Skin of body (tissue), 2 donors: ENCODE results near the gene MAP2K5. TPM values are rescaled to one million over a fixed set of nuclear protein-coding genes. Genes with fewer than 3 reads are reported as not detected.

ENCODE experiments used
- DNase-seq: peaks from one replicate; lab custom pipeline; 2025; lab: John Stamatoyannopoulos, UW
- total RNA-seq: library from RNA; depleted of rRNA; stranded (reverse); fragments of >200 nt; gene quantifications from one replicate; pipeline ENCODE4 v1.2.3, GENCODE V29; 2014

Gene MAP2K5
- total RNA-seq, 1 donor from 2014 or later = 12.2 TPM

DNA sequence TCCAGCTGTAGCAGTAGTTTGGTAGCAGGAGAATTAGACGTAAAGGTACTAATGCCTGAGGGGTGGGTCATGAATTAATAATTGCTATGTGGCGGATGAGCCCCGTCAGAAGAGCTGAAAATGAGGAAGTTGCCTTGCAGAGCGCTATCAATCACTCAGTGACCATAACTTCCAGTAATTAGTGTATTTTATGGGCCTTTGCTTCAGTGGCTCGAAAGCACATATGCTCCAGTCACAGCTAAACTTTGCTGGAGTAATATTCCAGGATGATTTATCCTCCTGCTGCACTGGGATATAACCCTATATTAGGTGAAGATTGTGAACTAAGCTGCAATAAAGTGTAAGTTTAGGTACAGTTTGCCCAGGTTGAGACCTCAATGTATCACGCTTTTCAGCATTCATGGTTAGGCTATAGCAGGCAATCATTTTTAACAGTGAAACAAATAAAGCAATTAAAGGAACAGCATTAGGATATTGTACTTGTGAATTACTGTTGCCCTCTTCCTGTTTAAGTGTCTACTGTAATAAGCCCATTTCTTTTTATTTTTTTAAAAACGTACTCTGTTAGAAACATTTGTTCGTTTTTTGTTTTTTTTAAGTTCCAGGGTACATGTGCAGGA lies 178.2 kb downstream of the MAP2K5 start:
- no peak for DNase-seq

DNA sequence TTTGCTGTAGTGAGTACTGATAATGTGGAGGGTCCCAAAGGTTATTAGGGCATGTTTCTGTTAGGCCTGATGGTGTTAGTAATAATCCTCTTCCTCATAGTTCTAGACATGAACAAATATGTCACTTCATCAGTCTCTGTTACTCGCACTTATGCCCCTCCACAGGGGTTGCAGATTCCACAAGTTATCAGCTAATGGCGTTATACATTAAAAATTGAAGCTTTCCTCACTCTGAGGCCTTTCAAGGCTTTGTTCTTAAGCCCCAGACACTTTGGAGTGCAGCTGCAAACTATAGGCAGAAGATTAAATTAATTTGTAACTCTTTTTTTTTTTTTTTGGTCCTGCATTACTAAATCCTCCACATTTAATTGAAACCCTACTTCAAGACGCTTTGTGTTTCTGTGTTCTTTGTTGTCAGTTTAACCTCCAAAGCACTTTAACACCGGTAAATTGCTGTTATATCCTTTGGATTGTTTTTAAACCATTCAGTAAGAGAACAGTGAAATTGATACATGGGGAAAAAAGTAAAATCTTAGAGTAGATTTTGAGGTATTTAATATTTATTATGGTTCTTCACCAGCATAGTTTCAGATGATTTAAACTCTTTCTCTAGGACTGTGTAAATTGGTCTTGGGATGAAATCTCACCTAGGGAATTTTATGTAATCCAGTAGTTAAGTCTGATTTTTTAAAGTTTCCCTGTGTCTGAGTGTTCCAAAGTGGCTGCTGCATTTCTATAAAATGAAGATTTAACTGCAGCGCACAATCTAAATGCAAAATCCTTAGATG lies 179.7 kb downstream of the MAP2K5 start:
- DNase-seq = no peak

DNA sequence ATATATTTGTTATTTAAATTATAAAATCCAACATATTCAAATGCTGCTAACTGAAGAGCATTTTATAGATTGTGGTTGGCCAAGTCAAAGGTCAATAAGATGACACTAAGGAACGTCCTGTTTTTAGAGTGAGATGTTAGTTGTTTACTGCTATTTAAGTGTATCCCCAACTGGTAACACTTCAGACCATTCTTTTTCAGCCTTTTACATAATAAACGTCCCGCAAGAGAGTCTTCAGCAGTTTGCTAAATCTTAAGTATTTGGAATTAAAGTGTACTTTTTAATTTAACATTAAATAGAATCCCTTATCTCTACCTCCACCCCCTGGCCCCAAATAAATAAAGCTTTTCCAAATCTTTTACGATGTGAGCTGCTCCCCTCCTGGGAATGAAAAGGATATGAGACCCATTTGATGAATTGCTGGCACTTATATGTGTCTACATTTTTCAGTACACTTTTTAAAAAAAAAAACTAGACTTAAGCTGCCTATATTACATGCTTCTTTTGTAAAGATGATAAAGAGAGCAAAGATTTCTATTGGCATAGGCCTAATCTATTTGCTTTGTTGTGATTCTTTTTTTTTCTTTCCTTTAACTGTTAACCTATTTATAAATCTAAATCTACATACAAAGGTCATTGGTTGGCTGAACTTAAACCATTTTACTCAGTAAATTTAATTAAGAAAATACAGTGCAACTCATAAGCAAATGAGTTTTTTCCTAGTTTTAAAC lies 181.0 kb downstream of the MAP2K5 start:
- no peak for DNase-seq

DNA sequence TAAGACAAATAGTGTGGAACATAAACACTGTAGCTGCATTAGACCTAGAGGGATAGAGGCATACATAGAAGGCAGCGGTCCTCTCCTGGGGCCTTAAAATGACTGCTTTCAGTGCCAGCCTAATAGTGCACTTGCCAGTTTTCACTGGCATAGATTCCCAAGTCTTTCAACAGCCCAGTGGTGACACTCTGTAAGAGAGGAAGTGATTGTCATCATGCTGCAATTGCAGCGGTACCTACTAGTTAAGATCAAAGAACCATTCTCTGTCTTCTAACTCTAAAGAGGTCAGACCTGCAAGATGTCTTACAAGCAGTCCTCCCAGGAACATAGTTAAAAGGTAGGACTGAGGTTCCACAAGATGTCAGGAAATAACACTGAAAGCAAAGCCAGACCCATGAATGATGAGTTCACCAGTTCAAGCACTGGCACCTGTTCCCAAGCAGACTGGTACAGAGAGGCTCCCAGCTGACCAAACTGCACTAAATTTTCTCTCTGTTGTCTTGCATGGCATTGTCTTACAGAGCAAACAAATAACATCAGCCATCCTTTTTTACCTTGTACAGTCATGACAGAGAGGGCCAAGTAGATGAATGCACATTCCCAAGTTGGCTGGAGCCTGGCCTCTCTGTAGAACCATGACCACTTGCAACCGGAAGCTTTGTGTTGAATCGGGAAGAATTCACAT lies 182.3 kb downstream of the MAP2K5 start:
- no peak for DNase-seq

DNA sequence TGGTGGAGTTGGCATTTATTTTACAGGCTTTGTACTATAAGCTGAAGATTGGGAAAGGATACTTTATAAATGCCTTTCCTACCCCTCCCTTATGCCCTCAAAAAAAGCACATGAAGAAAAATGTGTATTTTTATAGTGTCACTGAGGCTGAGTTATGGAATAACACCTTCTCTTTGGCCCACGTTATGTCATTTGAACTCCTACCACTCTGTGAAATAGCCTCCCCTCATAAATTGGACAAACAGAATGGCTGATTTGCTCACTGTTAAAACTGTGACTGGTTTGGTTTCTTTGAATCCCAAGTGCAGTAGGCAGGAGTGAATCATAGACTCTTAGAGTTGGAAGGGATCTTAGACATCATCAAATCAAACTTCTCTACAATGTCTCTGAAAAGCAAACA lies 187.6 kb downstream of the MAP2K5 start:
- DNase-seq = no peak

DNA sequence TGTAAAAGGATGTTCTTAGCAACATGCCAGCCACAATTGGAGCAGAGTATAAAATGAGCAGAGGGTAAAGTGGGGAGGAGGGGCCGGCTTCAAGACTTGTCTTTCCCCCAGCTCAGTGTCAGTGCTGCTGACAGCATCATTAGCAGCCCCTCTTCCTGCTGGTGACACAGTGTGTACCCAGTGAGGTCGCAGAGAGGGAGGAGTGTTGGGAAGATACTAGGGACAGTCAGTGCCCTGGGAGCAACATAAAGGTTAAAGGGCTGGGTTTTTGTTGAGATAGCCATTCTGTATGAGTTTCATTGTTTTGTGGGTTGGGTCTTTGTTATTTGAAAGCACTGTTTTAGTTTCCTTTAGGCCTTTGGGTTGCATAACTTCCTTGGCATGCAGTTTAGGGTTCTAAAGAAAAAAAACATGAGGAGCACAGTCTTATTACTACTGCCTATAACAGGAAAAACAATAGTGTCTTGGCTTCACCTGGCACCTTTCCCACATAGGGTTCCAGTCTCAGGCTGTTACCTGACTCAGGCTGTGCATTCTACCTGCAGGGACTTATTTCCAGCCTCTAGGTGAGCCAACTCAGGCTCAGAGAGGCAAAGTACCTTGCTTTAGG lies 188.7 kb downstream of the MAP2K5 start:
- no peak for DNase-seq

DNA sequence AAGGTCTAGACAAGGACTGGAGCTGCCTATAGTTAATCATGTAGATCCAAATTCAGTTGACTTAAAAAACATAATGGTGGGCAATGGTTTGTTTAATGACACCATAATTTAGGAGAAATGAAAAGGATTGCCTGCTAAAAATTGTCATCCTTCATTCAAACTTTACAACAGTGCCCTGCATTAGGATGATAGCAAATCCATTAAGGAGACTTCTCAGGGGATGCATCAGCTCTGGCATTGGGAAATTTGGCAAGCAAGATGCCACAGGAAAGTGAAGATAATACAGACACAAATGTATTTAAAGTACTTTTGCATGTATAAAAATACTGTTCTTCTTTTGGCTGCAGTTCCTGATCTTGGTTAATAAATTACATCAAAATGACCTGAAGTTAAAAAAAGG lies 189.7 kb downstream of the MAP2K5 start:
- DNase-seq = no peak

DNA sequence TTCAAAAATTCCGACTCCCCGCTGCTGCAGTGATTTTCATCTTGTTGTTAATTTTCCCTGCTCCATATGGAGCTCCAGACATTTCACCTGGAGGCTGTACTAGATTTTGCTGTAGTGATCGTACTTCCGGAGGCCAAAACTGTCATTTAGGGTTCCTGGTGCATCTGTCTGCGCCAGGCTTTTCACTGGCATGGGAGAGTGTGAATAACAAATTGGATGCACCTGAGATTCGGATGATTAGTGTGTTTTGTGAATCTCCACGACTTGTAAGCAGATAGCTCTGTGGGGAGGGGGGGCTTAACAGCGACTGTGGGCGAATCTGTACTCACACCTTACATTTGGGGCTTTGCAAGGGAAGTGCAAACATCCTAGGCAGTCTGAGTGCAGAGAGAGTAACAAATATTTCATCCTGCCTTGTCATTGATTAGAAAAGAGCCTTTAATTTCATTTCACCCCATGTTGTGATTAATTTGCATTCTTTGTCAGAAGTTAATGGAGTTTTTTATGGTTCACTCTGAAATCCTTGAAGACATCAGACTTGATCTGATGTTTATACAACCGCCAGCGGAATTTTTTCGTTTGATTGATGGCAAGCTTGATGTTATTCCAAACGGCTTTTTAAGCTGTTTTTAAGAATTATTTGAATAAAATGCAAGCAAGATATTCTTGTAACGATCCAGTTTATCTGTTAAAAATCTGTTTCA lies 190.3 kb downstream of the MAP2K5 start:
- no peak for DNase-seq

DNA sequence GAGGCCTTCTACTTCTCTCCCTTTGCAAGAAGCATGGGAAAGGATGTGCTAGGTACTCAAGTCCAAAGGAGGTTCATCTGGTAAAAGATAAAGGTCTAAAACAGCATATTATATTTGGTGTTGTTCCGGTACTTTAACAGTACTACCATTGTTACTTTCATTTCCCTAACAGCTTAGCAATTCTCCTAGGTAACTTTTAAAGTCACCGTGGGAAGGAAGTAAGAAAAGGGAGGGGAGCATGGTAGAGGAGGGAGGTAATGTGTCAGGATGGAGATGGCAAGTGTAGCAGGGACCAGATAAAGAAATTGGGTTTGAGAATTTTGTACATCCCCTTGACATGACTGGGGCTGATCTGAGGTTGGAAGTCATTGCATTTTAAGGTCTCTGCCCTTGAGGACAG lies 193.4 kb downstream of the MAP2K5 start:
- DNase-seq = no peak

DNA sequence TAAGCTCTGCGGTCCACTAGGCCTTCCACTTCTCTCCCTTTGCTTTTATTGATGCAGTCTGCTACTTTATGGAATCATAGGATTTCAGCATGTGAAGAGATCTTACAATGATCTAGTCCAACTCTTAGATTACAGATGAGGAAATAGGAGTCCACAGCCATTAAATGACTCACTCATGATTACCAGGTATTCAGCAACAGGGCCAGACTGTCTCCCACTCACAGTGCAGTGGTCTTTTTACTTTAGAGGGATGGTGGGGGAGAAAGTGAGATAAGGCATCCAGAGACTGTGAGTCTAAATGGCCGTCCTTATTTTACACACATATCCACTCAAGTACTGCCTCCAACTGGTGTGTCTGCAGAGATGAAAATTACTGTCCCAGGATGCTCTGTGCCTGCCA lies 194.3 kb downstream of the MAP2K5 start:
- DNase-seq = no peak

- no peak for DNase-seq
Observed at GRCh38 chr15:67738056-67738455, 195.6 kb downstream of the MAP2K5 start.

- DNase-seq = no peak
Observed at GRCh38 chr15:67740405-67740804, 197.9 kb downstream of the MAP2K5 start.

DNA sequence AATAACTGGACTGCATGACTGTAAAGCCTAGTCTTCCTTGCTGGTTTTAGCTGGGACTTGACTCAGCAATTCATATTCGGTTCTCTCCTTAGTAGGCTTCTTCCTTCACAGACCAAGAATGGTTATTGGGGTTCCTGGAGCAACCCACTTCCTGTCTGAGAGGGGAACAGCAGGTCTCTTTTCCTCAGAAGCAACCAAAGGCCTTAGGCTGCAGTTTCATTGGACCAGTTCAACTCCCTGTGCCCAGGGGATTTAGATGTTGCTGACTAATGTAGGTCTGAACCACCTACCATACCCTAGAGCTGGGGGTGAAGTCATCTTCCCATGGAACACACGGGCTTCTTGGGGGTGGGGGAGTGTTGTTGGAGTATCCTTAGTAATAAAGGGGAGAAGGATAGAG lies 198.8 kb downstream of the MAP2K5 start:
- DNase-seq = no peak

GRCh38 chr15:67743558-67743957 lies 201.1 kb downstream of the MAP2K5 start:
- DNase-seq = no peak

DNA sequence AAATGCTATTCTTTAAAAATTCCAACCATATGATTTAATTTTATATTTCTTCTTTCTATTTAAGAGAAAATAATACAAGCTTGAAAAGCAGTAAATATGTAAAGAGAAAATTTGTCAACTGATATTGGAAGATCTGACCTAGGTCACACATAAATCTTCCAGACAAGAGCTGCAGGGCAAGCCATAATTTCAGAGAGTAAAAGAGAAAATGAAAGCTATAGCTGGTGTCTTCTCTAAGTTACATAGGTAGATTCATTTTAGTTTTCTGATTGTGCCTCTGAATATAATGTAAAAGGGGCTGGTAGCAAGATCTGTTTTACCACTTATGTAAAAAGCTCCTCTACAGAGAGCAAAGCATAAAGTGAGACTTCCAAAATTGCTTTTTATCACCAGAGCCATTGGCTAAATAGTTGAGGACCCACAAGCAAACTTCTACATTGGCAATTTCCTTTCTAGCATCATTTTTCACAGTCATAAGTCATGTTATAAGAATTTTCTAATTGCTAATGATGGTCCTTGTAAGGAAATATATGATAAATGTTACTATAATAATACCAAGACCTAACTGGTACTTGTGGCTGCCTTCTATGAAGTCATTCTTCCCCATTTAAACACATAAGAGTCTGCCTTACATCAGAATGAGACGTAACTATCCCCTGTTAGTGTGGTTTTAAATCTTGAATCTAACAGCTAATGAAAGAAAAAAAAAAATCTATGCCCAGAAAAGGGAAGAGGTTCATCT lies 202.0 kb downstream of the MAP2K5 start:
- DNase-seq = no peak

- no peak for DNase-seq
Observed at GRCh38 chr15:67745073-67746006, 202.8 kb downstream of the MAP2K5 start.

- peak; percentile 47 for DNase-seq
Observed at GRCh38 chr15:67746022-67746421, 203.5 kb downstream of the MAP2K5 start.

DNA sequence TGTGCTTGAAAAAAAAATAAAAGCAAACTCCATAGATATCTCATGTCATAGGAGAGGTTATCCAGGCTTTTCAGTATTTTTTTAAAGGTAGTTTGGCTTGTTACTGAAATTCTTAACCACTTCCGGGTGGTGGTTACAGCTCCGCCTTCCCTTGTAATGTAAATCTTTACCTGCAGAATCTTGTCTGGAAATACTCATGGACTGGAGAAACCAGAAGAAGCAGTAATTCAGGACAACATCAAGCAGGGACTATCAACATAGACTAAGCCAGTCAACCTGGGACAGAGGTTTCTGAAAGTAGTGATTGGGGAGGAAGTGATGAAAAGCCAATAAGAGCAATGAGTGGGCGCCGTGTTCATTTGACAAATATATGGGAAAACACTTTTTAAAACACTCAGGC lies 203.9 kb downstream of the MAP2K5 start:
- peak; percentile 47 for DNase-seq

GRCh38 chr15:67747921-67748320 lies 205.4 kb downstream of the MAP2K5 start:
- no peak for DNase-seq
